Right lobe of liver (tissue), 4 donors: Measurements from ENCODE around the gene HOMEZ.

Experiments
- CTCF ChIP-seq, 4 donors: fragments of 200-600 bp in 3 of 4; fragments of 450-650 bp in 1 of 4; IDR thresholded peaks; one replicate each; pipeline versions ENCODE4 v1.5.1 to v1.8.0; 2016 to 2022; ENCODE audit warnings: antibody characterized with exemption in 4 of 4, mild to moderate bottlenecking in 2 of 4
- POLR2A ChIP-seq: fragments of 450-650 bp; IDR thresholded peaks from one replicate; pipeline ENCODE4 v1.6.1; 2017; ENCODE audit warnings: antibody characterized with exemption, mild to moderate bottlenecking
- donor health status: DM: no; HTN: no; CAD: no.
- donor health status: DM: no; HTN: no; CAD: no.
- donor health status: DM: no; HTN: yes; CAD: no.

GRCh38 chr14:23320584-23321571 is 34.9 kb upstream of the HOMEZ start, which contains the start of gene PABPN1:
- TF ChIP-seq CTCF (IDR thresholded peaks at IDR 0.05) = no peak
- peak; percentile 72 for TF ChIP-seq POLR2A
